ENCODE data around the gene THAP11.

The THAP11 gene

GRCh38 chr16:67841816-67842508, at the start of gene THAP11:
Gene THAP11, plus strand, starts transcription at chr16:67842320. Its CDS starts 235 bp downstream, at chr16:67842555.
- peak; percentile 39 for DNase-seq

- no peak for DNase-seq
These were observed 45.9 kb upstream of the THAP11 start for GRCh38 chr16:67796099-67796718.

- DNase-seq, result no peak
These were observed 41.7 kb upstream of the THAP11 start for GRCh38 chr16:67800338-67800926.

- no peak for DNase-seq
These were observed 40.9 kb upstream of the THAP11 start for GRCh38 chr16:67801241-67801640.

GRCh38 chr16:67801883-67802282, 40.2 kb upstream of the THAP11 start:
- DNase-seq, result no peak

GRCh38 chr16:67803894-67804293, 38.2 kb upstream of the THAP11 start:
- DNase-seq, result no peak

GRCh38 chr16:67804853-67805542, 37.1 kb upstream of the THAP11 start:
- DNase-seq, result no peak

GRCh38 chr16:67805718-67806427, 36.2 kb upstream of the THAP11 start:
- DNase-seq, result no peak

GRCh38 chr16:67806428-67807147, 35.5 kb upstream of the THAP11 start, which contains the start of the genes RANBP10 and TSNAXIP1:
Gene RANBP10, minus strand, starts transcription at chr16:67806560. Its CDS starts 24 bp downstream, at chr16:67806536.
Gene TSNAXIP1, plus strand, starts transcription at chr16:67806889. Its CDS starts 261 bp downstream, at chr16:67807150.
- DNase-seq, result peak; percentile 77

GRCh38 chr16:67807148-67807682, 34.9 kb upstream of the THAP11 start:
- DNase-seq, result no peak

GRCh38 chr16:67811899-67812298, 30.2 kb upstream of the THAP11 start:
- DNase-seq, result no peak

GRCh38 chr16:67814567-67814966, 27.6 kb upstream of the THAP11 start:
- DNase-seq, result no peak

- DNase-seq, result no peak
These were observed 21.4 kb upstream of the THAP11 start for GRCh38 chr16:67820608-67821259.

GRCh38 chr16:67822511-67822910, 19.6 kb upstream of the THAP11 start:
- DNase-seq, result no peak

- no peak for DNase-seq
These were observed 17.0 kb upstream of the THAP11 start for GRCh38 chr16:67825119-67825518.

- no peak for DNase-seq
These were observed 16.2 kb upstream of the THAP11 start for GRCh38 chr16:67825906-67826305.

GRCh38 chr16:67828651-67829050, 13.5 kb upstream of the THAP11 start:
- DNase-seq, result no peak

GRCh38 chr16:67833030-67833414, 9.1 kb upstream of the THAP11 start:
- DNase-seq, result no peak

- peak; percentile 62 for DNase-seq
These were observed 8.5 kb upstream of the THAP11 start for GRCh38 chr16:67833415-67834241.

- no peak for DNase-seq
These were observed 7.9 kb upstream of the THAP11 start for GRCh38 chr16:67834242-67834614.
